DOHH2 (cell line): ENCODE data around the gene PLSCR4.

Source experiments
- H3F3A ChIP-seq: fragments of 200-600 bp; sonication (generic), shearing (Covaris generic); 2 replicates; pipeline ENCODE4 v1.6.0; 2016; ENCODE audit warnings: antibody characterized with exemption, mild to moderate bottlenecking; ENCODE audit not compliant: control insufficient read depth, insufficient read depth
- H3K27ac ChIP-seq: fragments of 200-600 bp; sonication (generic); 2 replicates; pipeline ENCODE4 v1.5.1; 2014; ENCODE audit warnings: low read depth, mild to moderate bottlenecking, low read length, moderate library complexity
- H3K27me3 ChIP-seq: fragments of 200-600 bp; sonication (generic); 2 replicates; pipeline ENCODE4 v1.6.1; 2014; ENCODE audit warnings: mild to moderate bottlenecking, low read length, mixed read lengths; ENCODE audit not compliant: control insufficient read depth
- H3K36me3 ChIP-seq: fragments of 200-600 bp; sonication (generic); 2 replicates; pipeline ENCODE4 v1.6.1; 2014; ENCODE audit warnings: mild to moderate bottlenecking, low read length, moderate library complexity, mixed read lengths; ENCODE audit not compliant: control insufficient read depth
- H3K4me1 ChIP-seq: fragments of 200-600 bp; sonication (generic); 2 replicates; pipeline ENCODE4 v1.6.1; 2014; ENCODE audit warnings: mild to moderate bottlenecking, low read length, mixed read lengths; ENCODE audit not compliant: control insufficient read depth
- H3K4me2 ChIP-seq: fragments of 200-600 bp; sonication (generic); 2 replicates; pipeline ENCODE4 v1.6.0; 2014; ENCODE audit warnings: mild to moderate bottlenecking, low read length, moderate library complexity
- H3K4me3 ChIP-seq: fragments of 200-600 bp; sonication (generic); 2 replicates; pipeline ENCODE4 v1.5.1; 2014; ENCODE audit warnings: mild to moderate bottlenecking, low read length, mixed read lengths
- H3K79me2 ChIP-seq: fragments of 200-600 bp; sonication (generic); 2 replicates; pipeline ENCODE4 v1.6.1; 2014; ENCODE audit warnings: mild to moderate bottlenecking, low read length, mixed read lengths; ENCODE audit not compliant: control insufficient read depth
- H3K9me2 ChIP-seq: fragments of 200-600 bp; sonication (generic); replicated peaks from 2 replicates; pipeline ENCODE4 v1.6.1; 2014; ENCODE audit warnings: mild to moderate bottlenecking, low read length, mixed read lengths; ENCODE audit not compliant: control insufficient read depth
- H3K9me3 ChIP-seq: fragments of 200-600 bp; sonication (generic); 2 replicates; pipeline ENCODE4 v1.6.1; 2014; ENCODE audit warnings: antibody characterized with exemption, low read length, mixed read lengths; ENCODE audit not compliant: control insufficient read depth, insufficient read depth
- H4K20me1 ChIP-seq: fragments of 200-600 bp; sonication (generic); 2 replicates; pipeline ENCODE4 v1.6.0; 2014; ENCODE audit warnings: low read depth, mild to moderate bottlenecking, antibody characterized with exemption, low read length, moderate library complexity; ENCODE audit not compliant: control insufficient read depth, insufficient read depth
- EZH2phosphoT487 ChIP-seq: fragments of 200-600 bp; sonication (generic); IDR thresholded peaks from 2 replicates; pipeline ENCODE4 v1.6.1; 2017; ENCODE audit warnings: borderline replicate concordance, mild to moderate bottlenecking, antibody characterized with exemption, low read length, moderate library complexity, mixed read lengths
- TF ChIP-seq, protein P1 (sequence below): fragments of 200-600 bp; sonication (generic); IDR thresholded peaks from one replicate; pipeline ENCODE4 v1.5.1; 2014; ENCODE audit warnings: antibody characterized with exemption, mild to moderate bottlenecking, low read depth, low read length; ENCODE audit not compliant: poor library complexity, severe bottlenecking

Gene PLSCR4

GRCh38 chr3:146280864-146281263 lies 30.0 kb upstream of the PLSCR4 start:
- no peaks in the 10 kb centered on the region for H4K20me1 ChIP-seq
- no peak overlapping the region for H3K27ac ChIP-seq
- no peaks in the 10 kb centered on the region for H3F3A ChIP-seq
- no peaks in the 10 kb centered on the region for H3K36me3 ChIP-seq
- H3K4me3 ChIP-seq: no peak overlapping the region
- TF ChIP-seq, protein P1, sequence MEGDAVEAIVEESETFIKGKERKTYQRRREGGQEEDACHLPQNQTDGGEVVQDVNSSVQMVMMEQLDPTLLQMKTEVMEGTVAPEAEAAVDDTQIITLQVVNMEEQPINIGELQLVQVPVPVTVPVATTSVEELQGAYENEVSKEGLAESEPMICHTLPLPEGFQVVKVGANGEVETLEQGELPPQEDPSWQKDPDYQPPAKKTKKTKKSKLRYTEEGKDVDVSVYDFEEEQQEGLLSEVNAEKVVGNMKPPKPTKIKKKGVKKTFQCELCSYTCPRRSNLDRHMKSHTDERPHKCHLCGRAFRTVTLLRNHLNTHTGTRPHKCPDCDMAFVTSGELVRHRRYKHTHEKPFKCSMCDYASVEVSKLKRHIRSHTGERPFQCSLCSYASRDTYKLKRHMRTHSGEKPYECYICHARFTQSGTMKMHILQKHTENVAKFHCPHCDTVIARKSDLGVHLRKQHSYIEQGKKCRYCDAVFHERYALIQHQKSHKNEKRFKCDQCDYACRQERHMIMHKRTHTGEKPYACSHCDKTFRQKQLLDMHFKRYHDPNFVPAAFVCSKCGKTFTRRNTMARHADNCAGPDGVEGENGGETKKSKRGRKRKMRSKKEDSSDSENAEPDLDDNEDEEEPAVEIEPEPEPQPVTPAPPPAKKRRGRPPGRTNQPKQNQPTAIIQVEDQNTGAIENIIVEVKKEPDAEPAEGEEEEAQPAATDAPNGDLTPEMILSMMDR: no peak
- TF ChIP-seq EZH2phosphoT487: no peak
- no peak overlapping the region for H3K4me2 ChIP-seq
- H3K9me3 ChIP-seq: no peaks in the 10 kb centered on the region
- no peaks in the 10 kb centered on the region for H3K27me3 ChIP-seq
- H3K4me1 ChIP-seq: no peaks in the 10 kb centered on the region
- no peaks in the 10 kb centered on the region for H3K79me2 ChIP-seq
- H3K9me2 ChIP-seq: no peaks in the 10 kb centered on the region

DNA sequence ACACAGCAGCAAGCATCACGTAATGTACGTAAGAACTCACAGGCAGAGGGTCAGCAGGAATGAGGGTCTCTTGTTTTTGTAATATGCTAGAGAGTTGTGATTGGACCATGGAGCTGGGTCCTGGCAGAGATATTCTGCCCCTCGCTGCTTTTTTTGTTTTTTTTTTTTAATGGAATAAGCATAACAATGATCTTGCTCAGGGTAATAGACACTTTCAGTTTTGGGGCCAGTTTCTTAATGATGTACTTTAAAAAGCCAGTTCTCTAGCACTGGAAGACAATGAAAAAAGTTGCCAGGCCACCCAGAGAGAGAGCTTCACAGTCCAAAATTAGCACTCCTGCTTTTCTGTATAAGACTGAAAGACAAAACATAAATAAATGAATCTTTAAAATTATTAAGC lies 29.0 kb upstream of the PLSCR4 start:
- no peaks in the 10 kb centered on the region for H3K9me3 ChIP-seq
- H4K20me1 ChIP-seq: no peaks in the 10 kb centered on the region
- H3K9me2 ChIP-seq: no peaks in the 10 kb centered on the region
- no peaks in the 10 kb centered on the region for H3K79me2 ChIP-seq
- H3K36me3 ChIP-seq: no peaks in the 10 kb centered on the region
- no peaks in the 10 kb centered on the region for H3F3A ChIP-seq
- H3K4me1 ChIP-seq: no peaks in the 10 kb centered on the region
- H3K27me3 ChIP-seq: no peaks in the 10 kb centered on the region
- no peak overlapping the region for H3K4me2 ChIP-seq
- no peak for TF ChIP-seq EZH2phosphoT487
- TF ChIP-seq, protein P1: no peak
- no peak overlapping the region for H3K27ac ChIP-seq
- H3K4me3 ChIP-seq: no peak overlapping the region

DNA sequence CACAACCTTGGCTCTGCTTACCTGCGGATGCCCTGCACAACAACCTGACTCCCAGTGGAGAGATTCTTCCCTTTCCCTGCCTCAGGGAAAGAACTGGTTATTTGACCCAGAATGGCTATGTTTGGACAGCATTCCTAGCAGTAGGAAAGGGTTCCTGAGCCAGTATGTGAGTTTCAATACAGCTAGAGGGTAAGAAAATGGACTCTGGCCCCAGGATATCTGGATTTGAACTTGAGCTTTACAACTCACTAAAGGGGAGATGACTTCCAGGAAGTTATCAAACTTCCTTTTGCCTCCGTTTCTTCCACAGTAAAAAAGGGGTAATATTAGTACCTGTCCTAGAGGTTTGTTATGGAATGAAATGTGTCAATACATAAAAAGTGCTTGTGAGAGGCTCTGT lies 28.1 kb upstream of the PLSCR4 start:
- Histone ChIP-seq H3K27me3 (no peaks in the 10 kb centered on the region), H3K27ac (no peak overlapping the region), H3F3A (no peaks in the 10 kb centered on the region), H4K20me1 (no peaks in the 10 kb centered on the region), H3K4me1 (no peaks in the 10 kb centered on the region), H3K36me3 (no peaks in the 10 kb centered on the region), H3K4me2 (no peak overlapping the region), H3K9me2 (no peaks in the 10 kb centered on the region), H3K9me3 (no peaks in the 10 kb centered on the region), H3K4me3 (no peak overlapping the region), H3K79me2 (no peaks in the 10 kb centered on the region)
- TF ChIP-seq EZH2phosphoT487: no peak
- TF ChIP-seq, protein P1: no peak
